ENCODE measurements around the gene TMEM179. TPM values are rescaled to one million over a fixed set of nuclear protein-coding genes. Genes with fewer than 3 reads are reported as not detected.

Gene TMEM179
- total RNA-seq, 4 donors from 2014 or later, result 0.66 to 0.84 (median 0.78) TPM; not detected in 1

DNA sequence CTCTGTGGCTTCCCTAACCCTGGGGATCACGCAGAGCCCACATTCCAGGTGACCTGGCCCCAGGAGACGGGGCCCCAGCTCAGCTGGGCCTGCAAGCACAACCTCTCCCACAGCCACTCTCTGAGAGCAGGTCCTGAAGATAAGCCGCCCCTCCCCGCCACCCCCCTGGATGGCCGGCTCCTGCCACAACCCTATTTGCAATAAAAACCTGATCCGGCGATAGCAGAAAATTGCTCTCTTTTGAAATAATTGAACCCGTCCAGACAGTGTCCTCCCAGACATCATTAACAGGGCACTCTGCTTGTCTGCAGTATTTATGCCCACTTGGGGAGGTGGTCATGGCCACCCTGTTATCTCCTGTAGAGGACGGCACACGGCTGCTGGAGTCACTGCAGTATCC is 20.0 kb downstream of the TMEM179 start:
- Histone ChIP-seq H3K4me3 (no peak overlapping the region), H3K27ac (no peak overlapping the region), H3K27me3 (peaks cover 0 to 6% of the 10 kb centered on the region in 2 donors), H3K36me3 (no peaks in the 10 kb centered on the region), H3K4me1 (peaks cover 0 to 14% (median 0%) of the 10 kb centered on the region in 4 donors), H3K9me3 (no peaks in the 10 kb centered on the region)
- 79 to 91% methylated on average over 9 to 10 of the region's 10 CpGs for WGBS, 2 donors
- no peak for DNase-seq (ENCODE audit: low spot score in 2 of 2)
- TF ChIP-seq POLR2A (IDR thresholded peaks at IDR 0.05) (no peak), EP300 (IDR thresholded peaks at IDR 0.05) (no peak)
- TF ChIP-seq, protein P1, sequence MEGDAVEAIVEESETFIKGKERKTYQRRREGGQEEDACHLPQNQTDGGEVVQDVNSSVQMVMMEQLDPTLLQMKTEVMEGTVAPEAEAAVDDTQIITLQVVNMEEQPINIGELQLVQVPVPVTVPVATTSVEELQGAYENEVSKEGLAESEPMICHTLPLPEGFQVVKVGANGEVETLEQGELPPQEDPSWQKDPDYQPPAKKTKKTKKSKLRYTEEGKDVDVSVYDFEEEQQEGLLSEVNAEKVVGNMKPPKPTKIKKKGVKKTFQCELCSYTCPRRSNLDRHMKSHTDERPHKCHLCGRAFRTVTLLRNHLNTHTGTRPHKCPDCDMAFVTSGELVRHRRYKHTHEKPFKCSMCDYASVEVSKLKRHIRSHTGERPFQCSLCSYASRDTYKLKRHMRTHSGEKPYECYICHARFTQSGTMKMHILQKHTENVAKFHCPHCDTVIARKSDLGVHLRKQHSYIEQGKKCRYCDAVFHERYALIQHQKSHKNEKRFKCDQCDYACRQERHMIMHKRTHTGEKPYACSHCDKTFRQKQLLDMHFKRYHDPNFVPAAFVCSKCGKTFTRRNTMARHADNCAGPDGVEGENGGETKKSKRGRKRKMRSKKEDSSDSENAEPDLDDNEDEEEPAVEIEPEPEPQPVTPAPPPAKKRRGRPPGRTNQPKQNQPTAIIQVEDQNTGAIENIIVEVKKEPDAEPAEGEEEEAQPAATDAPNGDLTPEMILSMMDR (IDR thresholded peaks at IDR 0.05), result no peak

DNA sequence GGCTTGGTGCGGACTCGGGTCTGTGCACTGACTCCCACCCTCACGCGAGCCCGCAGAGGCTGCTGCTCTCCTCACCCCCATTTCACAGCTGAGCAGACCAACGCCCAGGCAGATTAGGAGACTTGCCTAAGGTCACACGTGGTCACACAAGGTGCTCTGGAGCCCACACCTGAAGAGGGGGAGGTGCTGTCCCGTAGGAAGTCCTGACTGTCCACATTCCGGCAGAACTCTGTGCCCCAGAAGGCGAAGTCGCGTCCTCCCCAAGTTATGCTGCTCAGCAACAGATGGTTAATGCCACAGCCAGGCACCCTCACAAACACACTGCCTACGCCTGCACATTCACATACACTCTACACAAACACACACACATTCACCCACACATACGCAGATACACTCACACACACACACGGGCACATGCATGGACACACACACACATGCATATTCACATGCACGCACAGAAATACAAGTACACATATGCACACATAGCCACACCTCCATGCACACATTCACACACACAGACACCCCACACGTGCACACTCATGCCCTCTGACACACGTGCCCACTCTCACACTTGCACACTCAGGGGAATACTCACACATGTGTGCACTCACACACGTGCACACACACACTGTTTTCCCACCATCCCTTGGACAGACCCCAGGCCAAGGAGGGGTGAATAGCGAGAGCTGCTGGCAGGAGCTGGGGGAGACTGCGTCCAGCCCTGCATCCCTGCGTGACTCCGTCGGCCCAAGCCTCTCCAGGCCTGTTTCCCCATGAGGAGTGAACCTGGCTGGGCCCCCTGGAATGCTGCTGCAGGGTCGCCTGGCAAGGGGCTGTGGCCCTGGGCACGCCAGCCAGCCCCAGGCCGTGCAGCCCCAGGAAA is 20.9 kb downstream of the TMEM179 start:
- Histone ChIP-seq H3K9me3 (no peaks in the 10 kb centered on the region), H3K27me3 (peaks cover 0 to 10% of the 10 kb centered on the region in 2 donors), H3K36me3 (no peaks in the 10 kb centered on the region), H3K4me1 (peaks cover 0 to 14% (median 0%) of the 10 kb centered on the region in 4 donors), H3K4me3 (no peak overlapping the region), H3K27ac (no peak overlapping the region)
- 73 to 79% methylated on average over 23 to 24 of the region's 27 CpGs for WGBS, 2 donors
- no peak for DNase-seq (ENCODE audit: low spot score in 2 of 2)
- TF ChIP-seq POLR2A (IDR thresholded peaks at IDR 0.05) (no peak), EP300 (IDR thresholded peaks at IDR 0.05) (no peak)
- TF ChIP-seq, protein P1 (IDR thresholded peaks at IDR 0.05), result no peak

DNA sequence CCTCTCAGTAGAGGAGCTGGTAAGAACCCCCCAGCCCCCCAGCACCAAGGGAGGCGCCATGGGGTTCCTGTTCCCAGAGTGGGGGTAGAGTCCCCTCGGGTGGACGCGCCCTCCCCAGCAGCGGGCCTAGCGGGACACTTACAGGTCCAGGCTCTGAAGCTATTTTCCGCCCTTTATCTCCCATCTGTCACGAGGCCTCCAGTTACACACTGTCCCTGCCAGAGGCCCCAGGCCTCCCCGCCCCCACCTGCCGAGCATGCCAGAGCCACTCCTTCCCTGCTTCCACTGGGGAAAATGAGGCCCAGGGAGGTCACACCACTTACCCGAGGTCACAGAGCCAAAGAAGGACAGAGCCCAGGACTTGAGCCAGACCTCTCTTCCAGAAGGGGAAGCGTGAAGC is 21.9 kb downstream of the TMEM179 start:
- H3K9me3 ChIP-seq, result no peaks in the 10 kb centered on the region
- peaks cover 0 to 15% (median 0%) of the 10 kb centered on the region in 4 donors for H3K4me1 ChIP-seq
- peaks cover 0 to 19% of the 10 kb centered on the region in 2 donors for H3K27me3 ChIP-seq
- 61 to 65% methylated on average over 11 to 12 of the region's 12 CpGs for WGBS, 2 donors
- H3K36me3 ChIP-seq, result no peaks in the 10 kb centered on the region
- no peak overlapping the region for H3K27ac ChIP-seq
- no peak overlapping the region for H3K4me3 ChIP-seq
- TF ChIP-seq, protein P1 (IDR thresholded peaks at IDR 0.05), result no peak
- TF ChIP-seq EP300 (IDR thresholded peaks at IDR 0.05) (no peak), POLR2A (IDR thresholded peaks at IDR 0.05) (no peak)
- DNase-seq (ENCODE audit: low spot score in 2 of 2), result peak in 1 of 2 donors; percentile 12

DNA sequence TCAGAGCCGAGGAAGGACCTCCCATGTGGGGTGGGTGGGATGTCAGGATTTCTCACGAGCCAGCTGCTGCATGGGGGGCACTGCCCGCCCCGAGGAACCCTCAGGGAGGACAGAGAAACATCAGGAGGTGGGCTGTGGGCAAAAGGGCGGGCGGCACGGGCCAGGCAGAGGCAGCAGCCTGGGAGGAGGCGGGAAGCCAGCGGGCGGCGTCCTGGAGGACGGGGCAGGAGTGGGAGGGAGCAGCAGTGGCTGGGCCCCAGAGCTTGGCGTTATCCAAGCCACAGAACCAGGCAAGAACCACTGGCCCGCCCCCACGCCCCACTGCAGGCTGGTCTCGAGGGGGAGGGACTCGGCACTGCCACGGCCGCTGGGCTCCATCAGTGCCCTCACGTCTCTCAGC is 22.6 kb downstream of the TMEM179 start:
- no peak for TF ChIP-seq POLR2A (IDR thresholded peaks at IDR 0.05)
- no peak for TF ChIP-seq EP300 (IDR thresholded peaks at IDR 0.05)
- TF ChIP-seq, protein P1 (IDR thresholded peaks at IDR 0.05), result no peak
- H3K27me3 ChIP-seq, result peaks cover 0 to 18% of the 10 kb centered on the region in 2 donors
- no peak overlapping the region for H3K27ac ChIP-seq
- WGBS, 2 donors, result 34 to 47% methylated on average over 10 to 14 of the region's 20 CpGs
- DNase-seq (ENCODE audit: low spot score in 2 of 2), result no peak
- no peak overlapping the region for H3K4me3 ChIP-seq
- no peaks in the 10 kb centered on the region for H3K9me3 ChIP-seq
- H3K36me3 ChIP-seq, result no peaks in the 10 kb centered on the region
- peaks cover 0 to 13% (median 0%) of the 10 kb centered on the region in 4 donors for H3K4me1 ChIP-seq

DNA sequence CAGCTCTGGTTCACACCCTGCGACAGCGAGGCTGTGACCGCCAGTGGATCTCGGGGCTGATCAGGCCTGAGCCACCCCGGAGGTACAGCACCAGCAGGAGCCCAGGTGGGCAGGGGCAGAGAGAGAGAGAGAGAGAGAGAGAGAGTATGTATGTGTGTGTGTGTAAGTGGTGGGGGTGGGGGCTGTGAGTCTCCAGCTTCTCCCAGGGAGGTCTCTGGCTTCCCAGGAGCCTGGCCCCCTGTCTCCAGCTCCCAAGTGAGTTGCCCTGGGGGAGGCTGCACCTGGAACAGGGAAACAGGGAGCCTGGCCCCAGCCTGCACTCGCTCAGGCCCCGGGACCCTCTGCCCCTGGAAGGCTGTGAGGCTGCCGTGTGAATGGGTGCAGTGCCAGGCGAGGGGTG is 23.1 kb downstream of the TMEM179 start:
- Histone ChIP-seq H3K9me3 (no peaks in the 10 kb centered on the region), H3K27me3 (peaks cover 0 to 19% of the 10 kb centered on the region in 2 donors), H3K4me3 (no peak overlapping the region), H3K27ac (no peak overlapping the region), H3K36me3 (no peaks in the 10 kb centered on the region), H3K4me1 (peaks cover 0 to 17% (median 0%) of the 10 kb centered on the region in 4 donors)
- WGBS, 2 donors, result 67 to 72% methylated on average over 5 to 9 of the region's 9 CpGs
- DNase-seq (ENCODE audit: low spot score in 2 of 2), result no peak
- TF ChIP-seq POLR2A (IDR thresholded peaks at IDR 0.05) (no peak), EP300 (IDR thresholded peaks at IDR 0.05) (no peak)
- TF ChIP-seq, protein P1 (IDR thresholded peaks at IDR 0.05), result no peak
